WTC11 (cell line): ENCODE measurements around the gene PHF13.
A peak's percentile ranks its signal among the peaks of the same experiment; 100 is the strongest.

Experiments
- CREM ChIP-seq: sonication (generic); formaldehyde crosslinking; IDR thresholded peaks from 2 replicates; pipeline ENCODE4 v1.8.1; 2022; ENCODE audit warnings: mild to moderate bottlenecking, missing genetic modification reagents, moderate library complexity
- FOXP1 ChIP-seq: sonication (generic); formaldehyde crosslinking; IDR thresholded peaks from 2 replicates; pipeline ENCODE4 v1.8.0; 2022; ENCODE audit warnings: missing genetic modification reagents, mild to moderate bottlenecking, moderate library complexity, borderline replicate concordance
- IRF2 ChIP-seq: sonication (generic); formaldehyde crosslinking; IDR thresholded peaks from 2 replicates; pipeline ENCODE4 v1.8.0; 2022; ENCODE audit warnings: low read depth, missing genetic modification reagents, borderline replicate concordance
- MAX ChIP-seq: sonication (generic); formaldehyde crosslinking; IDR thresholded peaks from 2 replicates; pipeline ENCODE4 v1.8.0; 2022; ENCODE audit warnings: mild to moderate bottlenecking, missing genetic modification reagents
- MLX ChIP-seq: sonication (generic); formaldehyde crosslinking; IDR thresholded peaks from 2 replicates; pipeline ENCODE4 v1.8.1; 2023; ENCODE audit warnings: mild to moderate bottlenecking, missing genetic modification reagents, moderate library complexity
- MYBL2 ChIP-seq: sonication (generic); formaldehyde crosslinking; IDR thresholded peaks from 2 replicates; pipeline ENCODE4 v1.8.1; 2023; ENCODE audit warnings: mild to moderate bottlenecking, moderate library complexity, missing genetic modification reagents
- SP1 ChIP-seq: sonication (generic); formaldehyde crosslinking; conservative IDR thresholded peaks from 2 replicates; pipeline ENCODE4 v1.8.1; 2022; ENCODE audit warnings: missing genetic modification reagents
- STAT6 ChIP-seq: sonication (generic); formaldehyde crosslinking; conservative IDR thresholded peaks from 2 replicates; pipeline ENCODE4 v1.8.1; 2023; ENCODE audit warnings: mild to moderate bottlenecking, low read depth, missing genetic modification reagents, moderate library complexity
- TCF7 ChIP-seq: sonication (generic); formaldehyde crosslinking; IDR thresholded peaks from 2 replicates; pipeline ENCODE4 v1.8.0; 2022; ENCODE audit warnings: mild to moderate bottlenecking, low read depth, missing genetic modification reagents, moderate library complexity
- TEAD1 ChIP-seq: sonication (generic); formaldehyde crosslinking; IDR thresholded peaks from 2 replicates; pipeline ENCODE4 v1.8.0; 2022; ENCODE audit warnings: mild to moderate bottlenecking, missing genetic modification reagents
- TEAD4 ChIP-seq: sonication (generic); formaldehyde crosslinking; IDR thresholded peaks from 2 replicates; pipeline ENCODE4 v1.8.0; 2022; ENCODE audit warnings: mild to moderate bottlenecking, missing genetic modification reagents
- TF ChIP-seq, protein P1 (sequence below): fragments of 200-600 bp; IDR thresholded peaks from 2 replicates; pipeline ENCODE4 v1.8.0; 2022; ENCODE audit warnings: antibody characterized with exemption
- TF ChIP-seq, protein P2 (sequence below): sonication (generic); formaldehyde crosslinking; IDR thresholded peaks from 2 replicates; pipeline ENCODE4 v1.8.0; 2022; ENCODE audit warnings: mild to moderate bottlenecking, missing genetic modification reagents
- TF ChIP-seq, protein P3 (sequence below): fragments of 250-450 bp; sonication (Bioruptor Pico); IDR thresholded peaks from 2 replicates; pipeline ENCODE4 v1.8.0; 2021; ENCODE audit warnings: mild to moderate bottlenecking

DNA sequence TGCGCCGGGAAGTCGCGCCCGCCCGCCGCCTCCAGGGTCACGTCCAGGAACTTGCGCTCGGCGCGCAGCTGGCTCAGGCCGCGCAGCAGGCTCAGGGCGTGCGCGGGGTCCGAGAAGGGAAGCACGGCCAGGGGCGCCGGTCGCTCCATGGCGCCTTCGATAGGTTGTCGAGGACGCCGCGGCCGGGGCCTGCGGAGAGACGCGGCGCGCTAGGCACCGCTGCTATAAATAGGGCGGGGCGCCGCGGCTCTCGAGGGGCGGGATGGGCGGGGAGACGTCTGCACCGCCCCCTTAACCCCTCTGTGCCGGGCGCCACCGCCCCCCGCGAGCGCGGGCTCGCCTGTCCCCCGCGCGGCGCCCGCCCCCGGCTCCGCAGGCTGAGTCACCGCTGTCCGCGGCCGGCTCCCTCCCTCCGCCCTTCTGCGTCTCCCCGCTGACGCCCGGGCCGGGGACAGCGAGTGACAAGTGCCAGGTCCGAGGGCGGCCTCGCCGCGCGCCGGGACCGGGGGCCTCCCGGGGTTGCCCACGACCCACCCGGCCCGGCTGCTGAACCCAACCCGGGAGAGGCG lies 10.8 kb upstream of the PHF13 start, which contains the start of gene KLHL21:
- TF ChIP-seq, protein P1, sequence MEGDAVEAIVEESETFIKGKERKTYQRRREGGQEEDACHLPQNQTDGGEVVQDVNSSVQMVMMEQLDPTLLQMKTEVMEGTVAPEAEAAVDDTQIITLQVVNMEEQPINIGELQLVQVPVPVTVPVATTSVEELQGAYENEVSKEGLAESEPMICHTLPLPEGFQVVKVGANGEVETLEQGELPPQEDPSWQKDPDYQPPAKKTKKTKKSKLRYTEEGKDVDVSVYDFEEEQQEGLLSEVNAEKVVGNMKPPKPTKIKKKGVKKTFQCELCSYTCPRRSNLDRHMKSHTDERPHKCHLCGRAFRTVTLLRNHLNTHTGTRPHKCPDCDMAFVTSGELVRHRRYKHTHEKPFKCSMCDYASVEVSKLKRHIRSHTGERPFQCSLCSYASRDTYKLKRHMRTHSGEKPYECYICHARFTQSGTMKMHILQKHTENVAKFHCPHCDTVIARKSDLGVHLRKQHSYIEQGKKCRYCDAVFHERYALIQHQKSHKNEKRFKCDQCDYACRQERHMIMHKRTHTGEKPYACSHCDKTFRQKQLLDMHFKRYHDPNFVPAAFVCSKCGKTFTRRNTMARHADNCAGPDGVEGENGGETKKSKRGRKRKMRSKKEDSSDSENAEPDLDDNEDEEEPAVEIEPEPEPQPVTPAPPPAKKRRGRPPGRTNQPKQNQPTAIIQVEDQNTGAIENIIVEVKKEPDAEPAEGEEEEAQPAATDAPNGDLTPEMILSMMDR: no peak
- TF ChIP-seq CREM (CRISPR knock-in tag) (no peak), FOXP1 (no peak), TEAD1 (CRISPR knock-in tag) (peak; percentile 43), MYBL2 (CRISPR knock-in tag) (no peak), MAX (CRISPR knock-in tag) (no peak), TCF7 (no peak), STAT6 (CRISPR knock-in tag) (no peak), SP1 (CRISPR knock-in tag) (peak; percentile 80; the same call in 1 of the 2 replicates), IRF2 (CRISPR knock-in tag) (no peak), TEAD4 (CRISPR knock-in tag) (no peak), MLX (no peak)
- TF ChIP-seq, protein P2, sequence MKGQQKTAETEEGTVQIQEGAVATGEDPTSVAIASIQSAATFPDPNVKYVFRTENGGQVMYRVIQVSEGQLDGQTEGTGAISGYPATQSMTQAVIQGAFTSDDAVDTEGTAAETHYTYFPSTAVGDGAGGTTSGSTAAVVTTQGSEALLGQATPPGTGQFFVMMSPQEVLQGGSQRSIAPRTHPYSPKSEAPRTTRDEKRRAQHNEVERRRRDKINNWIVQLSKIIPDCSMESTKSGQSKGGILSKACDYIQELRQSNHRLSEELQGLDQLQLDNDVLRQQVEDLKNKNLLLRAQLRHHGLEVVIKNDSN (CRISPR knock-in tag): no peak; the same call in 1 of the 2 replicates
- TF ChIP-seq, protein P3, sequence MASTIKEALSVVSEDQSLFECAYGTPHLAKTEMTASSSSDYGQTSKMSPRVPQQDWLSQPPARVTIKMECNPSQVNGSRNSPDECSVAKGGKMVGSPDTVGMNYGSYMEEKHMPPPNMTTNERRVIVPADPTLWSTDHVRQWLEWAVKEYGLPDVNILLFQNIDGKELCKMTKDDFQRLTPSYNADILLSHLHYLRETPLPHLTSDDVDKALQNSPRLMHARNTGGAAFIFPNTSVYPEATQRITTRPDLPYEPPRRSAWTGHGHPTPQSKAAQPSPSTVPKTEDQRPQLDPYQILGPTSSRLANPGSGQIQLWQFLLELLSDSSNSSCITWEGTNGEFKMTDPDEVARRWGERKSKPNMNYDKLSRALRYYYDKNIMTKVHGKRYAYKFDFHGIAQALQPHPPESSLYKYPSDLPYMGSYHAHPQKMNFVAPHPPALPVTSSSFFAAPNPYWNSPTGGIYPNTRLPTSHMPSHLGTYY (CRISPR knock-in tag): no peak
